HG03159 (cell line): ENCODE results near the gene HHLA2.
"Not testable (repeated sequence)": the region's sequence is repeated elsewhere in the genome, so short reads cannot be mapped to it uniquely, and the experiment has no call there.

ENCODE experiments used
- ATAC-seq: cut with Tn5 transposase; IDR thresholded peaks from one replicate; pipeline ENCODE4 v1.9.1; 2021; ENCODE audit warnings: mild to moderate bottlenecking, moderate library complexity; ENCODE audit not compliant: unreplicated experiment

Gene HHLA2

GRCh38 chr3:108341911-108342310 lies 45.6 kb downstream of the HHLA2 start:
- ATAC-seq, result no peak

GRCh38 chr3:108342837-108343486 lies 46.6 kb downstream of the HHLA2 start:
- ATAC-seq, result no peak

GRCh38 chr3:108343491-108343890 lies 47.1 kb downstream of the HHLA2 start:
- no peak for ATAC-seq

GRCh38 chr3:108345492-108346205 lies 49.3 kb downstream of the HHLA2 start:
- no peak for ATAC-seq

GRCh38 chr3:108346301-108347227 lies 50.2 kb downstream of the HHLA2 start:
- ATAC-seq, result no peak

GRCh38 chr3:108352176-108352575 lies 55.8 kb downstream of the HHLA2 start:
- ATAC-seq, result no peak

- ATAC-seq, result no peak
Measured at GRCh38 chr3:108354562-108354961, 58.2 kb downstream of the HHLA2 start.

- ATAC-seq, result no peak
Measured at GRCh38 chr3:108357042-108357441, 60.7 kb downstream of the HHLA2 start.

GRCh38 chr3:108359011-108359410 lies 62.7 kb downstream of the HHLA2 start:
- no peak for ATAC-seq

- no peak for ATAC-seq
Measured at GRCh38 chr3:108376026-108376425, 79.7 kb downstream of the HHLA2 start.

GRCh38 chr3:108377384-108377783 lies 81.0 kb downstream of the HHLA2 start:
- no peak for ATAC-seq

- no peak for ATAC-seq
Measured at GRCh38 chr3:108378153-108378951, 82.0 kb downstream of the HHLA2 start.

GRCh38 chr3:108378952-108379342 lies 82.6 kb downstream of the HHLA2 start:
- not testable (repeated sequence) for ATAC-seq

- no peak for ATAC-seq
Measured at GRCh38 chr3:108380128-108380795, 83.9 kb downstream of the HHLA2 start.

GRCh38 chr3:108381529-108382140 lies 85.3 kb downstream of the HHLA2 start:
- no peak for ATAC-seq

GRCh38 chr3:108383306-108383705 lies 87.0 kb downstream of the HHLA2 start:
- ATAC-seq, result no peak

GRCh38 chr3:108387063-108387462 lies 90.7 kb downstream of the HHLA2 start:
- ATAC-seq, result no peak

- peak; percentile 68 for ATAC-seq
Measured at GRCh38 chr3:108388136-108389132, 92.1 kb downstream of the HHLA2 start.

- ATAC-seq, result no peak
Measured at GRCh38 chr3:108389372-108389771, 93.0 kb downstream of the HHLA2 start.
